ENCODE results near the gene TEN1.
"Not testable (repeated sequence)": the region's sequence is repeated elsewhere in the genome, so short reads cannot be mapped to it uniquely, and the experiment has no call there.

GRCh38 chr17:75975187-75975586, 3.9 kb upstream of the TEN1 start:
- not testable (repeated sequence) for TF ChIP-seq POLR2A (IDR thresholded peaks at IDR 0.05; ENCODE audit: low read depth, low read length); TAF1 (IDR thresholded peaks at IDR 0.05; ENCODE audit: borderline replicate concordance, low read depth, low read length); POLR2AphosphoS5 (IDR thresholded peaks at IDR 0.05; ENCODE audit: low read depth, low read length)

Data from GM12892 (cell line).